ENCODE measurements around the gene KRTAP10-1. TPM values are rescaled to one million over a fixed set of nuclear protein-coding genes. Genes with fewer than 3 reads are reported as not detected.
A peak's percentile ranks its signal among the peaks of the same experiment; 100 is the strongest.
"Not testable (repeated sequence)": the region's sequence is repeated elsewhere in the genome, so short reads cannot be mapped to it uniquely, and the experiment has no call there.

KRTAP10-1 gene, protein sequence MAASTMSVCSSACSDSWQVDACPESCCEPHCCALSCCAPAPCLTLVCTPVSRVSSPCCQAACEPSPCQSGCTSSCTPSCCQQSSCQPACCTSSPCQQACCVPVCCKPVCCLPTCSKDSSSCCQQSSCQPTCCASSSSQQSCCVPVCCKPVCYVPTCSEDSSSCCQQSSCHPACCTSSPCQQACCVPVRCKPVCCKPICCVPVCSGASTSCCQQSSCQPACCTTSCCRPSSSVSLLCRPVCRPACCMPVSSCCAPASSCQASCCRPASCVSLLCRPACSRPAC
- polyA plus RNA-seq, result not detected

DNA sequence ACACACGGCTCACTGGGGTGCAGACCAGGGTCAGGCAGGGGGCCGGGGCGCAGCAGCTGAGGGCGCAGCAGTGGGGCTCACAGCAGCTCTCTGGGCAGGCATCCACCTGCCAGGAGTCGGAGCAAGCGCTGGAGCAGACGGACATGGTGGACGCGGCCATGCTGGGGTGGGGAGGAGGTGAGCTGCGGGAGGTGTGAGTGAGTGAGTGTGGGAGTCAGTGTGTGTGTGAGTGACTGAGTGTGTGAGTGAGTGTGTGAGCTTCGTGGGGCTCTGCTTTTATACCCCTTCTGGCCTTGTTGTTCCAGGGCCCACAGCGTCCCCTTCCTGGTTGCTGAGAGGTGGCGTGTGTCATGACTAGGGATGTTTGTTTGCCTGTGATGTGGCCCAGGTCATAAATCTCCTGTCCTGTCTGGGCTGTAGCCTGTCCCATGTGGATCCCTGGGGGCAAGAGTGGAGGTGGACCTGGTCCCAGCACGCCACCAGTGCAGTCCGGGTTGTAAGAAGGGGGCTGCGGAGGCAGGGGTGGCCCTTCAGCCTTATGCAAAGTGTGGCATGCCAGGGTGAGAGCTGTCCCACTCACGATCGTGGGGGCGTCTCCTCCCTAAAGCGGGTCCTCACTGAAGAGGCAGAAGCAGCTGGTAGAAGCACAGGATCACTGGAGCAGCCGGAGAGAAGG, at the start of gene KRTAP10-1:
KRTAP10-1 (minus strand) TSS at position 205 of the 676 bp plus-strand sequence; CDS start at position 160, 45 bp downstream.
- H3K4me3 Mint-ChIP-seq, result no peak within 1 kb of the TSS
- DNase-seq, result no peak
- peaks cover 2 to 5% (median 4%) of the 10 kb centered on the region in 3 donors for H3K27me3 Mint-ChIP-seq (ENCODE audit: low read depth in 3 of 3)
- H3K27ac Mint-ChIP-seq, result no peak within 1 kb of the TSS
- H3K36me3 Mint-ChIP-seq, result no peaks in the 10 kb centered on the region
- no peaks in the 10 kb centered on the region for H3K4me1 Mint-ChIP-seq
- H3K9me3 Mint-ChIP-seq, result no peaks in the 10 kb centered on the region

DNA sequence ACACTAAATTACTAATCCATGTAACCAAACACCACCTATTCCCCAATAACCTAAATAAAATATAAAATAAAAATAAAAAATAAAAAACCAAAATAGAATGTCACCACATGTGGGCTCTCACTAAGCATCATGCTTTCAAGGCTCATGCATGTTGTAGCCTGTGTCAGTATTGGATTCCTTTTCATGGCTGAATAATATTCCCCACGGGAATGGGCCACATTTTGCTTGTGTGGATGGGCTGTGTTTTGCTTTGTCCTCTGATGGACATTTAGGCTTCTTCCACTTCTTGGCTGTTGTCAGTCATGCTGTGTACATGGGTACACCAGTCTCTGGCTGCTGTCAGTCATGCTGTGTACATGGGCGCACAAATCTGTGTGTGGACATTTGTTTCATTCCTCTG, 49.1 kb upstream of the KRTAP10-1 start:
- Mint-ChIP-seq H3K4me1 (no peaks in the 10 kb centered on the region), H3K36me3 (no peaks in the 10 kb centered on the region), H3K4me3 (no peak overlapping the region), H3K27ac (no peak overlapping the region), H3K9me3 (peaks cover 0 to 1% (median 0%) of the 10 kb centered on the region in 6 donors), H3K27me3 (ENCODE audit: low read depth in 3 of 3) (peaks cover 2 to 15% (median 14%) of the 10 kb centered on the region in 3 donors)
- DNase-seq, result no peak

- peaks cover 4 to 17% (median 10%) of the 10 kb centered on the region in 6 donors for H3K9me3 Mint-ChIP-seq
- no peak overlapping the region for H3K4me3 Mint-ChIP-seq
- no peaks in the 10 kb centered on the region for H3K36me3 Mint-ChIP-seq
- peaks cover 4 to 26% (median 16%) of the 10 kb centered on the region in 3 donors for H3K27me3 Mint-ChIP-seq (ENCODE audit: low read depth in 3 of 3)
- H3K27ac Mint-ChIP-seq, result no peak overlapping the region
- no peaks in the 10 kb centered on the region for H3K4me1 Mint-ChIP-seq
- no peak for DNase-seq
Measured at GRCh38 chr21:44585892-44586291, 45.9 kb upstream of the KRTAP10-1 start.

GRCh38 chr21:44583800-44584147, 43.8 kb upstream of the KRTAP10-1 start:
- Mint-ChIP-seq H3K36me3 (no peaks in the 10 kb centered on the region), H3K9me3 (peaks cover 6 to 19% (median 14%) of the 10 kb centered on the region in 6 donors), H3K4me3 (no peak overlapping the region), H3K27ac (no peak overlapping the region), H3K4me1 (no peaks in the 10 kb centered on the region), H3K27me3 (ENCODE audit: low read depth in 3 of 3) (peaks cover 4 to 28% (median 18%) of the 10 kb centered on the region in 3 donors)
- no peak for DNase-seq

- Mint-ChIP-seq H3K27me3 (ENCODE audit: low read depth in 3 of 3) (peaks cover 4 to 28% (median 18%) of the 10 kb centered on the region in 3 donors), H3K27ac (no peak overlapping the region), H3K4me1 (no peaks in the 10 kb centered on the region), H3K4me3 (no peak overlapping the region), H3K36me3 (peaks cover 0 to under 1% (median 0%) of the 10 kb centered on the region in 3 donors), H3K9me3 (peaks cover 6 to 19% (median 14%) of the 10 kb centered on the region in 6 donors)
- no peak for DNase-seq
Measured at GRCh38 chr21:44583089-44583799, 43.2 kb upstream of the KRTAP10-1 start.

DNA sequence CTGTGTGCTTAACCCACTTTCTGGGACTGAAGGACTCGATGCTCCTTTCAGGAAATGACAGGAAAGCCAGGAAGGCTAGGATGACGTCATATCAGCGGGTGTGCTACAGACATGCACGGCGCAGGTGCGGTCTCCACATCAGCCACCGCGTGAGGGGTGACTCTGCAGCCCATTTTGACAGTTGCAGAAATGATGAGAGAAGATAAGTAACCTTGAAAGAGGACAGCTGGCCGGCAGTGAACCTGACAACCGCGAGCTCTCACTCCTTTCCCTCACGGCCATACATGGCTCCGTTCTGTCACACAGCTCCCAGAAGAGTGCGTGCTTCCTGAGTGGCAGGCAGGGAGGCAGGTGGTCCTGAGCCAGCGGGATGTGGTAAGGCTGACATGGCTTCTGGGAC, 42.1 kb upstream of the KRTAP10-1 start:
- peaks cover 0 to 6% (median 3%) of the 10 kb centered on the region in 3 donors for H3K36me3 Mint-ChIP-seq
- H3K4me1 Mint-ChIP-seq, result no peaks in the 10 kb centered on the region
- no peak overlapping the region for H3K4me3 Mint-ChIP-seq
- no peak overlapping the region for H3K27ac Mint-ChIP-seq
- DNase-seq, result no peak
- peaks cover 4 to 27% (median 12%) of the 10 kb centered on the region in 3 donors for H3K27me3 Mint-ChIP-seq (ENCODE audit: low read depth in 3 of 3)
- H3K9me3 Mint-ChIP-seq, result peaks cover 6 to 19% (median 17%) of the 10 kb centered on the region in 6 donors

DNA sequence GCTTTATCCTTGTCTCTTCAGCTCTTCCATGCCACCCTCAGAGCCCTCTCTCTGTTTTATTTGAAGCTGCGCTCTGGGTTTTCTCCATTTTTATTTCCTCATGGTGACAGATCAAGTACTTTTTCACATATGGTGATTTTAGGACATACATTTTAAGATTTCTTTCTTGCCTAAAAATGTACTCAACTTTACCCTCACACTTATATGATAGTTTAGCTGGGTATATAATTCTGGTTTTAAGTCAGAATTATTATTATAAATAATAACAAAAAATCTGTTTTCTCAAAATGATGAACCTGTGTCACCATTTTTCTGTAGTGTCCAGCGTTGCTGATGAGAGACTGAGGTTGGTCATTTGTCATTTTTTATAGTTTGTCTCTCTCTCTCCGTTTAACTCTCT, 41.2 kb upstream of the KRTAP10-1 start:
- Mint-ChIP-seq H3K36me3 (peaks cover 0 to 6% (median 3%) of the 10 kb centered on the region in 3 donors), H3K4me3 (no peak overlapping the region), H3K27ac (no peak overlapping the region), H3K4me1 (no peaks in the 10 kb centered on the region), H3K27me3 (ENCODE audit: low read depth in 3 of 3) (peaks cover 4 to 20% (median 11%) of the 10 kb centered on the region in 3 donors), H3K9me3 (peaks cover 6 to 24% (median 18%) of the 10 kb centered on the region in 6 donors)
- no peak for DNase-seq

DNA sequence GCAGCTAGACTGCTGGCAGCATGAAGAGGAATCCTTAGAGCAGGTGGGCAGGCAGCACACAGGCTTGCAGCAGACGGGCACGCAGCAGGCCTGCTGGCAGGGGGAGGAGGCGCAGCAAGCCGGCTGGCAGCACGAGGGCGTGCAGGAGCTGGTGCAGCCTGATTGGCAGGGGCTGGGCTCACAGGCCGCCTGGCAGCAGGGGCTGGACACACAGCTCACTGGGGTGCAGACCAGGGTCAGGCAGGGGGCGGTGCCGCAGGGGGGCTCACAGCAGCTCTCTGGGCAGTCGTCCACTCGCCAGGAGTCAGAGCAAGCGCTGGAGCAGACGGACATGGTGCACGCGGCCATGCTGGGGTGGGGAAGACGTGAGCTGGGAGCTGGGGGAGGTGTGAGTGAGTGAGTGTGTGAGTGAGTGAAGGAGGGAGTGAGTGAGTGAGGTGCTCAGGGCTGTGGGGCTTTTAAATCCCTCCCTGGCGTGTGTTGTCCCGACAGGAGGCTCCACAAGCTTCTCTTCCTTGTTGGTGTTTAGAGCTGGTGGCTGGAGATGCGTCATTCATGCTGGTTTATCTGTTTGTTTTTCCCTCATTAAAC, 40.3 kb upstream of the KRTAP10-1 start, which contains the start of gene KRTAP10-5:
KRTAP10-5 (minus strand) TSS at position 374 of the 591 bp plus-strand sequence; CDS start at position 348, 26 bp downstream.
- Mint-ChIP-seq H3K4me3 (peak within 1 kb of the TSS in 2 of 5 donors; percentile 18 to 21), H3K27ac (peak within 1 kb of the TSS in 1 of 6 donors; percentile 39), H3K9me3 (peaks cover 10 to 24% (median 18%) of the 10 kb centered on the region in 6 donors), H3K27me3 (ENCODE audit: low read depth in 3 of 3) (peaks cover 4 to 14% (median 9%) of the 10 kb centered on the region in 3 donors)
- DNase-seq, H3K4me1 Mint-ChIP-seq, H3K36me3 Mint-ChIP-seq: not testable (repeated sequence)

DNA sequence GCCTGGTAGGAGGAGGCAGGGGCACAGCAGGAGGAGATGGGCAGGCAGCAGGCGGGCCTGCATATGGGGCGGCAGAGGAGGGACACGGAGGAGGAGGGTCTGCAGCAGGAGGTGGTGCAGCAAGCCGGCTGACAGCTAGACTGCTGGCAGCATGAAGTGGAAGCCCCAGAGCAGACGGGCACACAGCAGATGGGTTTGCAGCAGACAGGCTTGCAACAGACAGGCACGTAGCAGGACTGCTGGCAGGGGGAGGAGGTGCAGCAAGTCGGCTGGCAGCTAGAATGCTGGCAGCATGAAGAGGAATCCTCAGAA, 39.8 kb upstream of the KRTAP10-1 start:
- peaks cover 4 to 13% (median 7%) of the 10 kb centered on the region in 3 donors for H3K27me3 Mint-ChIP-seq (ENCODE audit: low read depth in 3 of 3)
- peaks cover 0 to 6% (median 3%) of the 10 kb centered on the region in 3 donors for H3K36me3 Mint-ChIP-seq
- peaks cover 10 to 24% (median 18%) of the 10 kb centered on the region in 6 donors for H3K9me3 Mint-ChIP-seq
- DNase-seq, result no peak
- H3K4me1 Mint-ChIP-seq, result no peaks in the 10 kb centered on the region
- H3K27ac Mint-ChIP-seq, result no peak overlapping the region
- peak overlapping the region in 1 of 5 donors; percentile 21 for H3K4me3 Mint-ChIP-seq

GRCh38 chr21:44579056-44579832, 39.2 kb upstream of the KRTAP10-1 start:
- DNase-seq, result no peak
- Mint-ChIP-seq H3K36me3 (peaks cover 0 to 6% (median 3%) of the 10 kb centered on the region in 3 donors), H3K27me3 (ENCODE audit: low read depth in 3 of 3) (peaks cover 4 to 15% (median 7%) of the 10 kb centered on the region in 3 donors), H3K9me3 (peaks cover 9 to 24% (median 18%) of the 10 kb centered on the region in 6 donors), H3K4me1 (no peaks in the 10 kb centered on the region), H3K27ac (no peak overlapping the region), H3K4me3 (no peak overlapping the region)

- no peak overlapping the region for H3K27ac Mint-ChIP-seq
- peaks cover 0 to 6% (median 3%) of the 10 kb centered on the region in 3 donors for H3K36me3 Mint-ChIP-seq
- no peaks in the 10 kb centered on the region for H3K4me1 Mint-ChIP-seq
- no peak overlapping the region for H3K4me3 Mint-ChIP-seq
- peaks cover 4 to 12% (median 7%) of the 10 kb centered on the region in 3 donors for H3K27me3 Mint-ChIP-seq (ENCODE audit: low read depth in 3 of 3)
- H3K9me3 Mint-ChIP-seq, result peaks cover 9 to 24% (median 18%) of the 10 kb centered on the region in 6 donors
- DNase-seq, result no peak
Measured at GRCh38 chr21:44578371-44579055, 38.5 kb upstream of the KRTAP10-1 start.

- Mint-ChIP-seq H3K4me3 (no peak overlapping the region), H3K27ac (no peak overlapping the region), H3K27me3 (ENCODE audit: low read depth in 3 of 3) (peaks cover 7 to 11% (median 7%) of the 10 kb centered on the region in 3 donors), H3K36me3 (peaks cover 0 to 6% (median 3%) of the 10 kb centered on the region in 3 donors), H3K4me1 (no peaks in the 10 kb centered on the region), H3K9me3 (peaks cover 3 to 17% (median 7%) of the 10 kb centered on the region in 6 donors)
- no peak for DNase-seq
Measured at GRCh38 chr21:44576025-44576420, 36.0 kb upstream of the KRTAP10-1 start.
